ENCODE data around the gene KCTD17.

DNA sequence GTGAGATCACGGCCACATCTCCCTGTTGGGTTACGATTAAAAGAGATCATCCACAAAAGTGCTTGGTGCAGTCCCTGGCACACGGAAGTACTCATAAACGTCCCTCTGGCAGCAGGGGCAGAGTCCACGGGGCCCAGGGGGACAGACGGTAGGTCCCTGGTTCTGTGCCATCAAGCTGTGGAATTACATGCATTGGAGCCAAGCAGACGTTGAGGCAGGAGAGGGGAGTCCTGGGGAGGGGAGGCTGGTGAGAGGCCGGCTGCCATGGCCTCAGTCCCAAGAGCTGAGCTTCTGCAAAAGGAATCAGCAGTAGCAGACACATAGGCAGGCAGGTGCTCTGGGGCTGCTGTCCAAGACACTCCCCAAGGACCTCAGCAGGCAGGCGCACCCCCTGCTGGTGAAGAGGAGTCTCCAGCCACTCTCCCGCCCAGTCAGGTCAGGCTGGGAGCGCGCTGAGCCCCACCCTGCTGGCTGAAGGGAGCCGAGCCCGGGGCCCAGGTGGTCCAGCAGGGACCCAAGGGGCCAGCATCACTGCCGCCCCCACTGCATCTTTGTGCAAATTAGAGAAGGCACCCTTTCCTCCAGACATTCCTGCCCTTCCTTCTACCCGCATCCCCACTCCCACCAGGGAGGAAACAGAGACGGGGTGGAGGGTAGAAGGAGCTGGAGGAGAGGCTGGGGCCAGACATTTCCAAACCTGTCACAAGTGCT is 7.6 kb upstream of the KCTD17 start:
- TF ChIP-seq, protein P1, sequence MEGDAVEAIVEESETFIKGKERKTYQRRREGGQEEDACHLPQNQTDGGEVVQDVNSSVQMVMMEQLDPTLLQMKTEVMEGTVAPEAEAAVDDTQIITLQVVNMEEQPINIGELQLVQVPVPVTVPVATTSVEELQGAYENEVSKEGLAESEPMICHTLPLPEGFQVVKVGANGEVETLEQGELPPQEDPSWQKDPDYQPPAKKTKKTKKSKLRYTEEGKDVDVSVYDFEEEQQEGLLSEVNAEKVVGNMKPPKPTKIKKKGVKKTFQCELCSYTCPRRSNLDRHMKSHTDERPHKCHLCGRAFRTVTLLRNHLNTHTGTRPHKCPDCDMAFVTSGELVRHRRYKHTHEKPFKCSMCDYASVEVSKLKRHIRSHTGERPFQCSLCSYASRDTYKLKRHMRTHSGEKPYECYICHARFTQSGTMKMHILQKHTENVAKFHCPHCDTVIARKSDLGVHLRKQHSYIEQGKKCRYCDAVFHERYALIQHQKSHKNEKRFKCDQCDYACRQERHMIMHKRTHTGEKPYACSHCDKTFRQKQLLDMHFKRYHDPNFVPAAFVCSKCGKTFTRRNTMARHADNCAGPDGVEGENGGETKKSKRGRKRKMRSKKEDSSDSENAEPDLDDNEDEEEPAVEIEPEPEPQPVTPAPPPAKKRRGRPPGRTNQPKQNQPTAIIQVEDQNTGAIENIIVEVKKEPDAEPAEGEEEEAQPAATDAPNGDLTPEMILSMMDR (IDR thresholded peaks at IDR 0.05): peak; percentile 81 to 93 (median 86)
- no peak for TF ChIP-seq POLR2A (IDR thresholded peaks at IDR 0.05)
